ENCODE results near the gene COX7A2L. TPM values are rescaled to one million over a fixed set of nuclear protein-coding genes. Genes with fewer than 3 reads are reported as not detected.

Gene COX7A2L
- total RNA-seq, 2 experiments from 2014 or later, result 113 to 115 TPM

- ATAC-seq (no peak), DNase-seq (no peak)
- CTCF ChIA-PET, result interaction anchor here (1.7 kb wide), 1 partner anchor 14 kb away, joined by 5 read pairs; no protein-coding TSS in a partner anchor
- no peaks in the 10 kb centered on the region for H3K27me3 Mint-ChIP-seq
- POLR2A ChIA-PET, result no interaction called here
- H3K36me3 Mint-ChIP-seq (ENCODE audit: low read depth), result no peaks in the 10 kb centered on the region
- intact Hi-C loops (cut with micrococcal nuclease), result no loop called here
- no peak overlapping the region for H3K27ac Mint-ChIP-seq
- no peak overlapping the region for H3K4me3 Mint-ChIP-seq
- no peak for TF ChIP-seq CTCF (IDR thresholded peaks at IDR 0.05)
- peaks cover 5% of the 10 kb centered on the region for H3K4me1 Mint-ChIP-seq (ENCODE audit: low read depth)
- no peaks in the 10 kb centered on the region for H3K9me3 Mint-ChIP-seq
Measured at GRCh38 chr2:42371611-42372473, 10.8 kb upstream of the COX7A2L start.

GRCh38 chr2:42369532-42370229 is 8.7 kb upstream of the COX7A2L start:
- H3K4me3 Mint-ChIP-seq, result no peak overlapping the region
- intact Hi-C loops (cut with micrococcal nuclease), result no loop called here

GRCh38 chr2:42368817-42369531 is 8.0 kb upstream of the COX7A2L start:
- no peak for TF ChIP-seq CTCF (IDR thresholded peaks at IDR 0.05)
- DNase-seq (no peak), ATAC-seq (no peak)
- H3K27ac Mint-ChIP-seq, result no peak overlapping the region
- intact Hi-C loops (cut with micrococcal nuclease), result no loop called here
- no peaks in the 10 kb centered on the region for H3K9me3 Mint-ChIP-seq
- no peak overlapping the region for H3K4me3 Mint-ChIP-seq
- peaks cover 5% of the 10 kb centered on the region for H3K4me1 Mint-ChIP-seq (ENCODE audit: low read depth)
- H3K36me3 Mint-ChIP-seq (ENCODE audit: low read depth), result no peaks in the 10 kb centered on the region
- H3K27me3 Mint-ChIP-seq, result no peaks in the 10 kb centered on the region
- ChIA-PET POLR2A (no interaction called here), CTCF (no interaction called here)

More at GRCh38 chr2:42369532-42370229, 8.7 kb upstream of the COX7A2L start:
- TF ChIP-seq CTCF (IDR thresholded peaks at IDR 0.05), result no peak
- ATAC-seq, result no peak
- no peaks in the 10 kb centered on the region for H3K9me3 Mint-ChIP-seq
- ChIA-PET CTCF (no interaction called here), POLR2A (no interaction called here)
- H3K27me3 Mint-ChIP-seq, result no peaks in the 10 kb centered on the region
- H3K36me3 Mint-ChIP-seq (ENCODE audit: low read depth), result no peaks in the 10 kb centered on the region
- no peak for DNase-seq
- H3K27ac Mint-ChIP-seq, result no peak overlapping the region
- peaks cover 5% of the 10 kb centered on the region for H3K4me1 Mint-ChIP-seq (ENCODE audit: low read depth)

GRCh38 chr2:42367835-42368234 is 6.8 kb upstream of the COX7A2L start:
- ChIA-PET POLR2A (interaction anchor here (0.7 kb wide), 1 partner anchor 175 kb away, joined by 3 read pairs; no protein-coding TSS in a partner anchor), CTCF (no interaction called here)
- DNase-seq (no peak), ATAC-seq (no peak)
- no peak overlapping the region for H3K27ac Mint-ChIP-seq
- no peaks in the 10 kb centered on the region for H3K36me3 Mint-ChIP-seq (ENCODE audit: low read depth)
- H3K9me3 Mint-ChIP-seq, result no peaks in the 10 kb centered on the region
- H3K4me1 Mint-ChIP-seq (ENCODE audit: low read depth), result peaks cover 5% of the 10 kb centered on the region
- H3K4me3 Mint-ChIP-seq, result no peak overlapping the region
- no peak for TF ChIP-seq CTCF (IDR thresholded peaks at IDR 0.05)
- intact Hi-C loops (cut with micrococcal nuclease), result no loop called here
- H3K27me3 Mint-ChIP-seq, result no peaks in the 10 kb centered on the region

Data from activated CD8-positive, alpha-beta T cell treated with anti-CD3 and anti-CD28 coated beads for 36 hours (primary cell).